GM12872 (cell line): Measurements from ENCODE around the gene PRKCB.

ENCODE experiments used
- TF ChIP-seq, protein P1 (sequence below): IDR thresholded peaks from 3 replicates; pipeline ENCODE4 v1.5.1; 2011; ENCODE audit warnings: low read depth, mild to moderate bottlenecking, low read length, moderate library complexity; ENCODE audit not compliant: insufficient read depth

Gene PRKCB

GRCh38 chr16:24164416-24164815, 328.6 kb downstream of the PRKCB start:
- TF ChIP-seq, protein P1, sequence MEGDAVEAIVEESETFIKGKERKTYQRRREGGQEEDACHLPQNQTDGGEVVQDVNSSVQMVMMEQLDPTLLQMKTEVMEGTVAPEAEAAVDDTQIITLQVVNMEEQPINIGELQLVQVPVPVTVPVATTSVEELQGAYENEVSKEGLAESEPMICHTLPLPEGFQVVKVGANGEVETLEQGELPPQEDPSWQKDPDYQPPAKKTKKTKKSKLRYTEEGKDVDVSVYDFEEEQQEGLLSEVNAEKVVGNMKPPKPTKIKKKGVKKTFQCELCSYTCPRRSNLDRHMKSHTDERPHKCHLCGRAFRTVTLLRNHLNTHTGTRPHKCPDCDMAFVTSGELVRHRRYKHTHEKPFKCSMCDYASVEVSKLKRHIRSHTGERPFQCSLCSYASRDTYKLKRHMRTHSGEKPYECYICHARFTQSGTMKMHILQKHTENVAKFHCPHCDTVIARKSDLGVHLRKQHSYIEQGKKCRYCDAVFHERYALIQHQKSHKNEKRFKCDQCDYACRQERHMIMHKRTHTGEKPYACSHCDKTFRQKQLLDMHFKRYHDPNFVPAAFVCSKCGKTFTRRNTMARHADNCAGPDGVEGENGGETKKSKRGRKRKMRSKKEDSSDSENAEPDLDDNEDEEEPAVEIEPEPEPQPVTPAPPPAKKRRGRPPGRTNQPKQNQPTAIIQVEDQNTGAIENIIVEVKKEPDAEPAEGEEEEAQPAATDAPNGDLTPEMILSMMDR = no peak

DNA sequence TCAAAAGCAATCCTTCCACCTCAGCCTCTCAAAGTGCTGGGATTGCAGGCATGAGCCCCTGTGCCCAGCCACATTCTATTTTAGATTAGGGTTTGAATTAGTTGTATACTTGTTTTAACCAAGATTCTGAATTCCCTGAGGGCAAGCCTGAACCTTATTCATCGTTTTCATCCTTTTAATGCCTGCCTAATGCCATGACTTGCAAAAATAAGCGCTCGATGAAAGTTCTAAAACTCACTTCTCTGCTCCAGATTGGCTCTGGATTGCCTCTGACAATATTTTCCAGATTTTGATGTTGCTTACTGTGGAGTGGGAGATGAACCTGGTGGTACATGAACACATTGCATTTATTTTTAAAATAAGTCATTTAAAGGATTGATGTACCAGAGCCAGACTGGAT, 329.5 kb downstream of the PRKCB start:
- TF ChIP-seq, protein P1 = no peak

DNA sequence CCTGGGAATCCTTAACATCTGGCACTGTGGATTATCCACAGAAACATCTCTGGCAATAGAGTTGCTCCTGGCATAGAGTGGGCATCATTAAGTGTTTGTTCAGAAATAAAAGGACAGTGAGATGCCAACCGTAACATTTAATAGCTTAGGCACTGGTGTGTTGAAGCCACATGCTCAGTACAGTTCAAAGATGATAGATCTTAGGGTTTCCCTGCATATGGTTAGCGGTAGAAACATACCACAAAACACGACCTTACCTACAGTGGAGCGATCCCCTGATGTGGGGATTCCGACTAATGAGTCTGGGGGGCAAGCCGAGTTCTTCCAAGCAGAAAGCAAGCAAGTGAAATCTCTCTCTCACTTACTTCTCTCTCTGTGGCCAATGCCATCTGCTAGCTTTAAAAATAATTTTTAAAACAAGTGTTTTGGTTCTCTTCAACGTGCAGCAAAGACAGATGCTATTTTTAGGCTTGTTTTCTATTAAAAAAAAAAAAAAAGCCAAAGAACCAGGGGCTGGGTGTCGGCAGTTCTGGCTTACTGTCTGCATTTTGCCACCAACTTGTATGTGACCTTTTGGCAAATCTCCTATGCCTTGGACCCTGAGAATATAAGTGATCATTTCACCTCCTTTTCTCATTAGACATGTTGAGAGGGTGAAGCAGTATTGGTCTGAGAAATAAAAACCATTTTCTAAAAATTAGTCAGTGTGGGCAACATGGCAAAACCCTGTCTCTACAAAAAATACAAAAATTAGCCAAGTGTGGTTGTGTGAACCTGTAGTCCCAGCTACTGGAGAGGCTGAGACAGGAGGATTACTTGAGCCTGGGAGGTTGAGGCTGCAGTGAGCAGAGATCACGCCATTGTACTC, 331.1 kb downstream of the PRKCB start:
- TF ChIP-seq, protein P1 = no peak

DNA sequence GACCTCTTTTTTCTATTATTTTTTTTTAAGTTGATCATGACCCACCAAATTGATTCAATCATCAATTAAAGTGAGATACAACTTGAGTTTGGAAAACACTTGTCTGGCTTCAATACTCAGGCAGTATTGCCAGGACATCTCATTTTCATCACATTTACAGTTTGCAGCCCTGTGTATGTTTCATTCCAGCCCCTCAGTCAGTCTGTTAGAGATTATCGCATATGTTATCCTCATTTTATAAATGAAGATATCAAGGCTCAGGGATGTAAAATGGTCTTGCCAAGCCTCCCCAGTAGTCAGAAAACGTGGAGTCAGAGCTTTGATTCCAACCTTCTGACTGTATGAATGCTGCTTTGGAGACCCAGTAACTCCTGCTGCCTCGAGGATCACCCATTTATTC, 333.1 kb downstream of the PRKCB start:
- TF ChIP-seq, protein P1 = no peak

GRCh38 chr16:24170407-24170806, 334.6 kb downstream of the PRKCB start:
- TF ChIP-seq, protein P1 = no peak

DNA sequence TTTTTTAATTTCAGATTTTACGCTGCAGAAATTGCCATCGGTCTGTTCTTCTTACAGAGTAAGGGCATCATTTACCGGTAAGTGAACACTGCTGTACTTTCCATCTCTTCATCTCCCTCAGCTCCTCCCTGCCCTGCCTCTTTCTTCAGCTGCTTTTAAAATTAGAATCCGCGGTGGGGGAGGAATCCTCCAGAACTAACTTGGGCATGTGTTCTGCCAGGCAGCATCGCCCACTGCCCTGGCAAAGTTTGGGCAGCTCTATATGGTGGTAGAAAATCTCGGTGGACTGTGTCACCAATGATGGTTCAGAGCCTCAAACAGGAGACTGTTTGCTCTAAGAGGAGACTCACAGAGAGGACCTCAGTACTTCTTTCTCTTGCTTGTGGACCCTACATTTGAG, 338.7 kb downstream of the PRKCB start:
- TF ChIP-seq, protein P1 = no peak

GRCh38 chr16:24174957-24175356, 339.2 kb downstream of the PRKCB start:
- TF ChIP-seq, protein P1 = no peak
